GM12874 (cell line): ENCODE measurements around the gene SCYGR8.

ENCODE experiments used
- CTCF ChIP-seq: IDR thresholded peaks from 2 replicates; pipeline ENCODE4 v1.5.1; 2011; ENCODE audit warnings: low read depth, mild to moderate bottlenecking, control low read depth, low read length, moderate library complexity; ENCODE audit not compliant: insufficient read depth

SCYGR8 gene

GRCh38 chr2:227728035-227728434 lies 17.7 kb upstream of the SCYGR8 start, which contains the start of gene SCYGR7:
SCYGR7 (plus strand) TSS chr2:227728335; CDS start chr2:227728335, 0 bp downstream.
- no peak for TF ChIP-seq CTCF

GRCh38 chr2:227739351-227739750 lies 6.3 kb upstream of the SCYGR8 start:
- TF ChIP-seq CTCF: no peak

- TF ChIP-seq CTCF: peak; percentile 61
These were observed 2.4 kb downstream of the SCYGR8 start for GRCh38 chr2:227748079-227748478.

GRCh38 chr2:227759411-227760118 lies 13.9 kb downstream of the SCYGR8 start:
- TF ChIP-seq CTCF: no peak

- no peak for TF ChIP-seq CTCF
These were observed 16.2 kb downstream of the SCYGR8 start for GRCh38 chr2:227761740-227762476.

- no peak for TF ChIP-seq CTCF
These were observed 20.2 kb downstream of the SCYGR8 start for GRCh38 chr2:227765788-227766372.

GRCh38 chr2:227766373-227766883 lies 20.7 kb downstream of the SCYGR8 start:
- TF ChIP-seq CTCF: peak; percentile 81
